COLO668 (cell line): ENCODE data around the gene QSOX2.
"Not testable (repeated sequence)": the region's sequence is repeated elsewhere in the genome, so short reads cannot be mapped to it uniquely, and the experiment has no call there.

Experiments
- DNase-seq: peaks from one replicate; lab custom pipeline; 2025; ENCODE audit not compliant: unreplicated experiment; lab: John Stamatoyannopoulos, UW

The QSOX2 gene

GRCh38 chr9:136282272-136282861, 36.8 kb upstream of the QSOX2 start:
- DNase-seq = peak; percentile 67

DNA sequence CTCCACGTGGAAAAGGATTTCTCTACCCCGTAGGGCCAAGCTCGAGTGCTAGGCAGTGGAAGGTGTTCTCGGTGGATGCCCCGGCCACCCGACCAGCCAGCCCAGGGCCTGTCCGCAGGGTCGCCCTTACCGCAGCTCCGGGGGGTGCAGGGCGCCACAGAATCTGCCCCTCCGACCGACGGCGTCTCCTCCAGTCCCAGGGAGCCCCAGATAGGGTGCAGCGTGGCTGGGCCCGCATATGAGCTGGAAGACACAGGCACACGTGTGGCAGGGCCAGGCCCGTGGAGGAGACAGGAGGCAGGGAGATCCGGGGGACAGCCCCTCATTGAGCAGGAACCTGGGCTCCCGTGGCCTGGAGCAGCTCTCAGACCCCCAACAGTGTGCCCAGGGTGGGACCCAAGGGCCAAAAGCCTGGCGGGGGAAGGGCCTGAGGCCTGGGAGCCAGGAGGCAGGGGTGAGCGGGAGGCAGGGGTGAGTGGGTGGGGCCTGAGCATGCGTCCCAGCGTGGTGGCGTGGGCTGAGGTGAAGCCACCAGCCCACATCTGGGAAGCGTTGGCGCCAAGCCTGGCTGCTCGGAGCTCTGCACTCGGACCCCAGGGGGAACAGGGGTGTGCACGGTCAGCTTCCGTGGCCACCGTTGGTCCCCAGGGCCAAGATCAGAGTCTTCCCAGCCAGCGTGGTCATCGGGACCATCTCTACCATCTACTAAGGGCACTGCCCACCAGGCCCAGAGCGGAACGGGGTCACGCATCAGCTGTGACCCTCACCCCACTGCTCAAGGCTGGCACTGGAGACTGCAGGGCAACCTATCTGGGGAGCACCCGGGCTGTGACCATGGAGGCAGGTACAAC, 36.0 kb upstream of the QSOX2 start:
- no peak for DNase-seq

DNA sequence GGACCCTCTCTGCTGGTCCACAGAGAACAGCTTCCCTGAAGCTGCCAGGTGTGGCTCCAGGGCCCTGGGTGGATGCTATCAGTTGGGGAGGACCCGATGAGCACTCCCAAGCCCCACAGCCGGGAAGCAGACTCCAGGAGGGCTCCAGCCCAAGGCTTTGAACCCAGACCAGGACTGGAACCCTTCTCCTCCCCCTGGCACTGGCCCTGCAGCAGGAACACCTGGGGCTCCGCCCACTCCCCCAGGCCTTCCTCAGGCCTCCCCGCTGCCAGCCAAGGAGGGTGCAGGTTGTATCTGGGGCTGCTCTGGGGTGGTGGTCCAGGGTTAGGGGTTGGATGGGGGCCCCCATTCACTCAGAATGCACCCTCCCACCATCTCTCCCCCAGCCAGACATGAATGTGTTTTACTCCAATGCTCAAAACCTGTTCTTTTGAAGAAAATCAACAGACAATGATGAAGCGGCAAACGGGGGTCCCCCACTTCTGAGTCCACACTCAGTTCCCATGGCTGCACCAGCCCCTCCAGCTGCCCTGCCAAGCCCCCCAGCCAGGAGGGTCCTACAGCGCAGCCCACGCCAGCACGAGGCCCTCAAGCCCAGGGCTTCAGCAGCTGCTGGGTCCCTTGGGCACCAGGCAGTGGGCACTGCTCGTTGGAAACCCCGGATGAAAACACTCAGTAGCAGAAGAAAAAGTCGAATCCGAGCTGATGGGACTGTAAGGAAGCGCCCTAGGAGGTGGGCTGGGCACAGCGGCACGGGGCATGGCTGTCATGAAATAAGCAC, 35.1 kb upstream of the QSOX2 start:
- DNase-seq = no peak

DNA sequence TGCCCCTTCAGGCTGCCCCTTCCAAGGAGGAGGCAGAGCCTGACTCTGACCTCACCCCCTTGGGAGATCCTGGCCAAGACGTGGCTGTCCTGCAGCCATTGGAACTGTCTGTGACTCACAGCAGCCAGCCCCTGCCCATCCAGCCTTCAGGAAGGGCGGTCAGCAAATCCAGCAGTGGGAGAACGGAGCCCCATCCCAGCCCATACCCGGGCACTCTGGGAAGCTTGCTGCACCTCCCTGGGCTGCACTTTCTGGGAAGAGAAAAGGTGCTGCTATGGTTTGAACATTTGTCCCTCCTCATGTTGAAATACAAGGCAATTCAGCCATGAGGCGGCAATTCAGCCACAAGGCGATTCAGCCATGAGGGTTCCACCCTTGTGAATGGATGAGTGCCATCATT, 33.9 kb upstream of the QSOX2 start:
- no peak for DNase-seq

GRCh38 chr9:136278894-136279293, 33.3 kb upstream of the QSOX2 start:
- no peak for DNase-seq

DNA sequence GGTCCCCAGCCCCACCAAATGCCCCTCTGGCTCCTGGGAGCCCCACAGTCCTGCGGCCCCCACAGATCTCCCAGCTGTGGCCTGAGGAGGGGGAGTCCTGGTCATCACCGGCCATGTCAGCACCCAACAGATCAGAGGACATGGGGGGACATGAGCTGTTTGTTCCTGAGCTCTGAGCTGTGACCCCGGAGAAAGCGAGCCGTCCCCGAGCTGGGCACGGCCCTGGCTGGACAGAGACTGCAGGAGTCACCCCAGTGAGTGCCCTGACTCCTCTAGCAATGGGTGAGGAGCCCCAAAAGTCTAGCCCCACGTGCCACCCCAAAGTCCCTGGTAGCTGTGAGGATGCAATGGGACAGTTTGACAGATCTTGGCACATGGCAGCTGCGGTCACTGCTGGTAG, 32.6 kb upstream of the QSOX2 start:
- DNase-seq = no peak

DNA sequence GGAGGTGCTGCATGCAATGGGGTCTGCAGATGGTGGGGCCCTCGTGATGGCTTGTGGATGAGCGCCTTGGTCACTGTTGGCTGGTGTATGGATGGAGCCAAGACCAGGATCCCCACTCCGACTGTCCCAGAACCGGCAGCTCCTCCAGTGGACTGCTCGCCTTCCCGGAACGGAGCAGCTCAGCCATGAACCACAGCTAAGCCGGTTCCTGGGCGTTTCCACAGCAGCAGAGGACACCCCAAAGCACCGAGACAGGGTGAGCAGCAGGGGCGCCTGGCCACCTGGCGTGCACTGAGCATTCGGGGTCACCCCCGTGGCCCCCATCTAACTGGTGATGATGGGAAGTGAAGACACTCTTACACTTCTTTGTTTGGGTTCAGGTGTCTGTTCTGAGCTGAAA, 32.1 kb upstream of the QSOX2 start:
- DNase-seq = no peak

DNA sequence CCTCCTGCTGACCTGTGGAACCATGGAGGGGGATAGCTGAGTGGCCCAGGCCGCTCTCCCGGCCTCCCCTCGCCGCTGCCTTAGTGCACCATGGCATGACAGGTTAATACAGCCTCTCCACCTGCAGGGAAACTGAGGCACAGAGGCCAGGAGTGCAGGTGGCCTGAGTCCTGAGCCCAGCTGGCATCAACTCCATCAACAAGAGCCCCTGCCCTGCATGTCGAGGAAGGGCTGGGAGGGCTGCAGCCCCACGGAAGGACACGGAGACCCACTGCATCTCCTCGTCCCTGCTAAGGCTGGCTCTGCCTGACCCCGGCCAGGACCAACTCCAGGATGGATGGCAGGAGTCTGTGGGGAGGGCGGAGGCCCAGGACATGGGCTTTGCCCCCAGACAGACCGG, 31.1 kb upstream of the QSOX2 start:
- no peak for DNase-seq

DNA sequence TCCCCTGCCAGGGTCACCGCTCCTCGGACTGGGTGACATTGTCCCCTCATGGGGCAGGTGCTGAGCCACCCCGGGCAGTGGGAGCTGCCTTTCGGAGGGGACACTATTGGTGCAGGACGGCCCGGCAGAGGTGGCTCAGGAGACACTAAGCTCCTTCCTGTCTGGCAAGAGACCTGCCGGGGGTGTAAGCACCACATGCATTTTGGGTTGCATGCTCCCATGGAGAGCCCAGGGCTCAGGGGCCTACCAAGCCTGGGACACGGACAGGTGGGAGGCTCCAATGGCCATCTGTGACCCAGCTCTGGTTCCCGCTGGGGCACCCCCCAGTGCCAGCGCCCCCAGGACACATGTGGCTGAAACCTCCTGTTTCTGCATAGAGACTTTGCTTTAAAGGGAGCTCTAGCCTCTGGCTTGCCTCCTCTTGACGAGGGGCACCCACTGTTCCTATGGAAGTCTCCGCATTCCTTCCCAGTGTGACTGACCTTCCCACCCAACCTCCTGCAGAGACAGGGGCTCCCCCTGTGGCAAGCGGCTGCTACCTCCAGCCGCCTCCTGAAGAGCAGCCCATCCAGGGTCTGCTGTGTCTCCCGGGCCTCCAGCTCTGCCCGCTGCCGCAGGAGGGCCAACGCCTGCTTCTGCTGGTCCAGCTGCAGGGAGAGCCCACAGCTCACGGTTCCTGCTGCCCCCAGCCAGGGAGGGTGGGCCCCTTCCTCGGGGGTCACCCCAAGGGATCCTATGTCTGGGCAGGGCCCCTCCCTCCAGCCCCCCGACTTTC, 30.2 kb upstream of the QSOX2 start:
- no peak for DNase-seq

- no peak for DNase-seq
Observed at GRCh38 chr9:136274786-136275654, 29.4 kb upstream of the QSOX2 start.

GRCh38 chr9:136273921-136274785, 28.5 kb upstream of the QSOX2 start:
- DNase-seq = no peak

- DNase-seq = no peak
Observed at GRCh38 chr9:136273244-136273865, 27.7 kb upstream of the QSOX2 start.

DNA sequence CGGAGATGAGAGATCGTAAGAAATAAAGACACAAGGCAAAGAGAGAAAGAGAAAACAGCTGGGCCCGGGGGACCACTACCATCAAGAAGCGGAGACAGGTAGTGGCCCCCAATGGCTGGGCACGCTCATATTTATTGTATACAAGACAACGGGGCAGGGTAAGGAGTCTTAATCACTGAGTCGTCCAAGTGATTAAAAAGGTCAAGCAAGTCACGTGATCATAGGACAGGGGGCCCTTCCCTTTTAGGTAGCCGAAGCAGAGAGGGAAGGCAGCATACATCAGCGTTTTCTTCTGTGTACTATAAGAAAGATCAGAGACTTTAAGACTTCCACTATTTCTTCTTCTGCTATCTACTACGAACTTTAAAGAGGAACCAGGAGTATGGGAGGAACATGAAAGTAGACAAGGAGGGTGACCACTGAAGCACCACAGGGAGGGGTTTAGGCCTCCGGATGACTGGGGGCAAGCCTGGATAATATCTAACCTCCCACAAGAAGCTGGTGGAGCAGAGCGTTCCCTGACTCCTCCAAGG, 24.6 kb upstream of the QSOX2 start:
- DNase-seq = no peak

GRCh38 chr9:136268735-136269134, 23.1 kb upstream of the QSOX2 start:
- DNase-seq = no peak

DNA sequence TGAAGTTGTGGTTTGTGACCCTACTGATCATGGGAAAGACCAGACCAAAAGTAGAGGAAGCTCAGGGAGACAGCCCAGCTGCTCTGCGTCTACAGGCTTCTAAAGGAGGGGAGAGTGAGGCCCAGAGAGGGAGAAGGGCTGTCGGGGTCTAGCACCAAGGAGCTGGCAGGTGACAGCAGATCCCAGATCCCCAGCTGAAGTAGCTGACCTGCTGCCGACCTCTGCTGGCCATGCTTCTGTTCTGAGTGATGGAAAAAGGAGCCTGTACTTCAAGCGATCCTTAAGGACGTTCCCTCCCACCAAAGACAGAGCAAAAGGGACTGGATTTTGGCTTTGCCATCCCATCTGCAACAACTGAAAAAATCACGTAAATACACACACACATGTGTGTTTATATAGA, 22.7 kb upstream of the QSOX2 start:
- no peak for DNase-seq

- DNase-seq = peak; percentile 81
Observed at GRCh38 chr9:136267261-136268111, 21.9 kb upstream of the QSOX2 start.

- not testable (repeated sequence) for DNase-seq
Observed at GRCh38 chr9:136266641-136267040, 21.0 kb upstream of the QSOX2 start.
